Uterus (tissue), 4 donors: ENCODE measurements around the gene TRPC4. TPM values are rescaled to one million over a fixed set of nuclear protein-coding genes. Genes with fewer than 3 reads are reported as not detected.

Experiments
- DNase-seq, 2 donors: peaks; one replicate each; pipeline ENCODE4 v3.0.0-alpha.2; 2019 to 2020
- H3K27ac ChIP-seq, 2 donors: fragments of 200-600 bp; sonication (generic); 1 replicate in 1 of 2; 2 replicates in 1 of 2; pipeline ENCODE4 v1.5.1; 2016 to 2018
- H3K27me3 ChIP-seq, 2 donors: fragments of 200-600 bp; sonication (generic); one replicate each; pipeline ENCODE4 v1.5.1; 2018 to 2019; ENCODE audit warnings: control low read depth in 1 of 2
- H3K36me3 ChIP-seq, 2 donors: fragments of 200-600 bp; sonication (generic); one replicate each; pipeline ENCODE4 v1.5.1; 2019; ENCODE audit warnings: control low read depth in 1 of 2
- H3K4me1 ChIP-seq, 2 donors: fragments of 200-600 bp; sonication (generic); one replicate each; pipeline ENCODE4 v1.5.1; 2018 to 2019; ENCODE audit warnings: control low read depth in 1 of 2
- H3K4me3 ChIP-seq, 2 donors: fragments of 200-600 bp; sonication (generic); 1 replicate in 1 of 2; 2 replicates in 1 of 2; pipeline ENCODE4 v1.5.1; 2018 to 2019; ENCODE audit warnings: mild to moderate bottlenecking in 1 of 2
- H3K9me3 ChIP-seq, 2 donors: fragments of 200-600 bp; sonication (generic); one replicate each; pipeline ENCODE4 v1.5.1; 2019; ENCODE audit warnings: control low read depth in 1 of 2
- POLR2A ChIP-seq, 2 donors: fragments of 450-650 bp; IDR thresholded peaks; one replicate each; pipeline ENCODE4 v1.6.1; 2016; ENCODE audit warnings: antibody characterized with exemption in 2 of 2, mild to moderate bottlenecking in 1 of 2, moderate library complexity in 1 of 2
- intact Hi-C: fragments of 100-400 bp; cut with DNase I; formaldehyde crosslinking; loops from one replicate; pipeline ENCODE4 v1.15.1; 2023; ENCODE audit warnings: low total_unique reads
- total RNA-seq, 4 donors: library from RNA; depleted of rRNA in 3 of 4; stranded (reverse); fragments of >200 nt in 3 of 4; gene quantifications; one replicate each; pipeline versions ENCODE4 v1.1.0 to v1.2.4, GENCODE V29; 2014 to 2023
- TF ChIP-seq, protein P1 (sequence below), 4 experiments: fragments of 200-600 bp in 2 of 4; fragments of 450-650 bp in 2 of 4; sonication (generic) in 2 of 4; IDR thresholded peaks; one replicate each; pipeline ENCODE4 v1.5.1; 2016 to 2019; ENCODE audit warnings: antibody characterized with exemption in 4 of 4, mild to moderate bottlenecking in 2 of 4, moderate library complexity in 1 of 4
- donor health status: DM: yes; HTN: yes; CAD: no.

TRPC4 gene
- total RNA-seq, 4 donors from 2014 or later = 2.4 to 13.4 (median 12.9) TPM

DNA sequence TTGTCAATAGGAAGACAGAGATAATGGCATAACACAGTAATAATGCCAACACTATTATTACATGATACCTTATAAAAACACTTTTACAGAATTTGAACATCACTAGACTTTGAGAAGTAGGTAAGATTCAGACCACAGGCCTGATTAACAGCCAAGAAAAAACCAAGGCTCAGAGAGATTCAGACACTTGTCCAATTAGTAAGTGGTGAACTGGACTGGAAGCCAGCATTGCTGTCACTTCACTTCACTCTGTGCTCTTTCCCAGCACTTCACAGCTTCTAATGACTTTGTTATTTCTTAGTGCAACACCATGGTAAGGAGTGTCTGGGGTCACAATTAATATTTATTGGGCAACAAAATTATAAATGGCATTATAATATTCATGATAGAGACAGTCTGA lies 91.9 kb downstream of the TRPC4 start:
- no peaks in the 10 kb centered on the region for H3K36me3 ChIP-seq
- no peak overlapping the region for H3K4me3 ChIP-seq
- no peak overlapping the region for H3K27ac ChIP-seq
- no peaks in the 10 kb centered on the region for H3K9me3 ChIP-seq
- no peaks in the 10 kb centered on the region for H3K27me3 ChIP-seq
- TF ChIP-seq POLR2A (IDR thresholded peaks at IDR 0.05) = no peak
- TF ChIP-seq, protein P1, sequence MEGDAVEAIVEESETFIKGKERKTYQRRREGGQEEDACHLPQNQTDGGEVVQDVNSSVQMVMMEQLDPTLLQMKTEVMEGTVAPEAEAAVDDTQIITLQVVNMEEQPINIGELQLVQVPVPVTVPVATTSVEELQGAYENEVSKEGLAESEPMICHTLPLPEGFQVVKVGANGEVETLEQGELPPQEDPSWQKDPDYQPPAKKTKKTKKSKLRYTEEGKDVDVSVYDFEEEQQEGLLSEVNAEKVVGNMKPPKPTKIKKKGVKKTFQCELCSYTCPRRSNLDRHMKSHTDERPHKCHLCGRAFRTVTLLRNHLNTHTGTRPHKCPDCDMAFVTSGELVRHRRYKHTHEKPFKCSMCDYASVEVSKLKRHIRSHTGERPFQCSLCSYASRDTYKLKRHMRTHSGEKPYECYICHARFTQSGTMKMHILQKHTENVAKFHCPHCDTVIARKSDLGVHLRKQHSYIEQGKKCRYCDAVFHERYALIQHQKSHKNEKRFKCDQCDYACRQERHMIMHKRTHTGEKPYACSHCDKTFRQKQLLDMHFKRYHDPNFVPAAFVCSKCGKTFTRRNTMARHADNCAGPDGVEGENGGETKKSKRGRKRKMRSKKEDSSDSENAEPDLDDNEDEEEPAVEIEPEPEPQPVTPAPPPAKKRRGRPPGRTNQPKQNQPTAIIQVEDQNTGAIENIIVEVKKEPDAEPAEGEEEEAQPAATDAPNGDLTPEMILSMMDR (IDR thresholded peaks at IDR 0.05) = no peak
- peaks cover 0 to 5% of the 10 kb centered on the region in 2 donors for H3K4me1 ChIP-seq
- no peak for DNase-seq
- intact Hi-C loops = no loop called here

DNA sequence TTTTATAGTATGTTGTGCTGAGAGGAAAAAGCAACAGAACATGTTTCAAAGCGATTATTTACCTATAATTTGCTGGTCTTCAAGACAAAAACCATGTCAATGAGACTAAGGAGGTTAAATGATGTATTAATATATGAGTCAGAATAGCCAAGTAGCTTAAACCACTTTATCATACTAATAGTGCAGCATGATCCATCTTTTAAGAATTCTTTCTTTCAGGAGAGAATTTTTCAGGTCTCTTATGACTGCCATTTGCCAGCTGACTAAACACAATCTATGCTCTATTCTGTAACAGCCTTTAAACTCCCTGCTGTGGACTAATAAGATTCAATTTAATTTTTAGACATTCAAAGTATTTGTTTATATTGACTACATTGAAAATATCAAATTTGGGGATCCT lies 93.7 kb downstream of the TRPC4 start:
- no peaks in the 10 kb centered on the region for H3K36me3 ChIP-seq
- TF ChIP-seq POLR2A (IDR thresholded peaks at IDR 0.05) = no peak
- TF ChIP-seq, protein P1 (IDR thresholded peaks at IDR 0.05) = no peak
- intact Hi-C loops = no loop called here
- H3K27ac ChIP-seq = no peak overlapping the region
- H3K4me3 ChIP-seq = no peak overlapping the region
- DNase-seq = no peak
- H3K4me1 ChIP-seq = peaks cover 0 to 5% of the 10 kb centered on the region in 2 donors
- H3K27me3 ChIP-seq = no peaks in the 10 kb centered on the region
- no peaks in the 10 kb centered on the region for H3K9me3 ChIP-seq

DNA sequence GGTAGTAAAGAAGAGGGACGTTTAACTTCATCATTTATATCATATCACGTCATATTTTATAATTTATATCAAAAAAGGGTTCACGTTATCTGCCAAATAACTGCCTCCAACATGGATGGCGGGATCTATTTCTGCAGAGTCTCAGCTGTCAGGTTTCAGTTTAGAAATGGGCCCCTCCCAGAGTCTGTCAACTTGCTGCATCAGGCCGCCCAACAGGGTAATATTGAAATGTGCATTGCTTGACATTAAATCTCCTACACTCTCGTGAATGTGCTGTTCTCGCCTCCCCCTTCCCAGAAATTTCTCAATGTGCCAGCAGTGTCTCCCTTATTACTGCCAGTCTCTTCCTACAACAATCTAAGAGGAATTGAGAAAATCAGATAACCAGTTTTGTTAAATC lies 96.9 kb downstream of the TRPC4 start:
- TF ChIP-seq, protein P1 (IDR thresholded peaks at IDR 0.05) = no peak
- TF ChIP-seq POLR2A (IDR thresholded peaks at IDR 0.05) = no peak
- no peak overlapping the region for H3K4me3 ChIP-seq
- intact Hi-C loops = no loop called here
- no peak overlapping the region for H3K27ac ChIP-seq
- DNase-seq = no peak
- peaks cover 0 to 3% of the 10 kb centered on the region in 2 donors for H3K4me1 ChIP-seq
- no peaks in the 10 kb centered on the region for H3K36me3 ChIP-seq
- no peaks in the 10 kb centered on the region for H3K9me3 ChIP-seq
- H3K27me3 ChIP-seq = no peaks in the 10 kb centered on the region

DNA sequence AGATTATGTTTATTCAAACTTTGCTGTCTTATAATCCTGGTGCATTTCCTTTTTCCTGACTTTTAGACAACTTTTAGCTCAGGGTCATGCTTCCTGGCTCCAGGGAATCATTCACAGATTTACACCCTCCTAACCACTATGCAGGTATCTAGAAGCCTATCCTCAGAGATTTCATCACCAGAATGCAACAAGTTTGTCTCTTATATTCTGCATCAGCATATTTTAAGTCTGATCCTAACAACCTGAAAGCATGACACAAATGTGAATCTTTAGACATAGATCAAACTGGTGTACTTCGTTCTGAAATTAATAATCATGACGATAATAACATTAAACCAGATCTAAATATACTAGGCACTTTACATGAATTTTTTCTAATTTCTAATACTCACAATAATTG lies 100.0 kb downstream of the TRPC4 start:
- H3K27me3 ChIP-seq = no peaks in the 10 kb centered on the region
- DNase-seq = no peak
- peaks cover 0 to 3% of the 10 kb centered on the region in 2 donors for H3K4me1 ChIP-seq
- H3K27ac ChIP-seq = no peak overlapping the region
- no peaks in the 10 kb centered on the region for H3K36me3 ChIP-seq
- TF ChIP-seq, protein P1 (IDR thresholded peaks at IDR 0.05) = no peak
- TF ChIP-seq POLR2A (IDR thresholded peaks at IDR 0.05) = no peak
- intact Hi-C loops = no loop called here
- H3K9me3 ChIP-seq = no peaks in the 10 kb centered on the region
- no peak overlapping the region for H3K4me3 ChIP-seq

DNA sequence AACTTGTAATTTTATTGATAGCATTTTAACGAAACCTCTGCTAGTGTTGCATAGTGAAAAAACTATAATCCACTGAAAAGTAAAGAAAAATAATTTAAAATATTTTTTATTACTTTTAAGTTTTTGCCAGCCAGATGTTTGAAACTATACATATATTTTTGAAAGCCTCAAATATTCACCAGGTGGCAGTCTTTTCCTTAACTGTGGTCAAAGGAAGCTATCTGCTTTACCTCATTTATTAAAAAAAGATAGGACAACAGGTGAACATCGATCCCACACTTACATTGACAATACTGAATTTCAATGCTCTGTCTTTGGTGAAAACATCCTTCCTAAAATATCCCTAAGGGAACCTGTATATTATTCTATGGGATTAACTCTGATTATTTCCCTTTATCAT lies 100.5 kb downstream of the TRPC4 start:
- TF ChIP-seq, protein P1 (IDR thresholded peaks at IDR 0.05) = no peak
- TF ChIP-seq POLR2A (IDR thresholded peaks at IDR 0.05) = no peak
- no peaks in the 10 kb centered on the region for H3K9me3 ChIP-seq
- no peaks in the 10 kb centered on the region for H3K36me3 ChIP-seq
- H3K27ac ChIP-seq = no peak overlapping the region
- H3K4me3 ChIP-seq = no peak overlapping the region
- intact Hi-C loops = no loop called here
- H3K27me3 ChIP-seq = no peaks in the 10 kb centered on the region
- DNase-seq = no peak
- H3K4me1 ChIP-seq = peaks cover 0 to 3% of the 10 kb centered on the region in 2 donors
